ENCODE measurements around the gene HMGB2.

HMGB2 gene

GRCh38 chr4:173365359-173365996 is 31.3 kb upstream of the HMGB2 start:
- H3K27me3 ChIP-seq (ENCODE audit: control insufficient read depth in 1 of 2, insufficient read depth in 1 of 2, low read length in 2 of 2), result no peaks in the 10 kb centered on the region

GRCh38 chr4:173362666-173363065 is 28.5 kb upstream of the HMGB2 start:
- Histone ChIP-seq H3K27ac (ENCODE audit: low read length, poor library complexity, severe bottlenecking) (no peak overlapping the region), H2BK12ac (ENCODE audit: low read length in 2 of 2) (no peak overlapping the region), H3K23ac (ENCODE audit: low read length in 2 of 2) (no peak overlapping the region), H2AK5ac (ENCODE audit: low read length, severe bottlenecking) (no peak overlapping the region), H3K4me1 (ENCODE audit: control insufficient read depth, insufficient read depth, low read depth, low read length) (peaks cover 1% of the 10 kb centered on the region), H3K79me1 (replicated peaks; ENCODE audit: low read length, poor library complexity, severe bottlenecking) (peaks cover 2% of the 10 kb centered on the region), H2BK15ac (ENCODE audit: low read depth, poor library complexity, severe bottlenecking) (no peak overlapping the region), H3K18ac (ENCODE audit: low read depth in 1 of 2, low read length in 2 of 2) (no peak overlapping the region), H3K4me3 (ENCODE audit: insufficient read depth in 1 of 2, low read depth in 1 of 2, low read length in 2 of 2) (no peak overlapping the region), H4K91ac (ENCODE audit: low read length) (no peak overlapping the region), H3K4ac (ENCODE audit: low read depth in 1 of 2, low read length in 2 of 2) (no peak overlapping the region), H3K9me3 (ENCODE audit: control insufficient read depth, low read length) (no peaks in the 10 kb centered on the region), H3K14ac (ENCODE audit: low read length in 2 of 2) (no peak overlapping the region), H3K36me3 (ENCODE audit: control insufficient read depth in 1 of 2, insufficient read depth in 2 of 2, low read depth in 1 of 2, low read length in 2 of 2) (no peaks in the 10 kb centered on the region), H2BK5ac (ENCODE audit: low read depth, low read length, poor library complexity, severe bottlenecking) (no peak overlapping the region), H3K4me2 (ENCODE audit: low read length, poor library complexity, severe bottlenecking) (no peak overlapping the region), H3K9ac (ENCODE audit: low read length) (no peak overlapping the region), H2AFZ (ENCODE audit: low read depth, low read length) (no peak overlapping the region), H4K8ac (ENCODE audit: low read length) (no peak overlapping the region), H2BK120ac (ENCODE audit: low read depth, low read length) (no peak overlapping the region), H3K27me3 (ENCODE audit: control insufficient read depth in 1 of 2, insufficient read depth in 1 of 2, low read length in 2 of 2) (no peaks in the 10 kb centered on the region)
- no CpG with 5 or more reads among the region's 3 CpGs for WGBS
- no peak for DNase-seq

More at GRCh38 chr4:173365359-173365996, 31.3 kb upstream of the HMGB2 start:
- Histone ChIP-seq H3K9me3 (ENCODE audit: control insufficient read depth, low read length) (no peaks in the 10 kb centered on the region), H3K36me3 (ENCODE audit: control insufficient read depth in 1 of 2, insufficient read depth in 2 of 2, low read depth in 1 of 2, low read length in 2 of 2) (no peaks in the 10 kb centered on the region), H3K4me1 (ENCODE audit: control insufficient read depth, insufficient read depth, low read depth, low read length) (peaks cover 1% of the 10 kb centered on the region), H4K8ac (ENCODE audit: low read length) (no peak overlapping the region), H2BK12ac (ENCODE audit: low read length in 2 of 2) (no peak overlapping the region), H2AK5ac (ENCODE audit: low read length, severe bottlenecking) (no peak overlapping the region), H2BK15ac (ENCODE audit: low read depth, poor library complexity, severe bottlenecking) (no peak overlapping the region), H3K18ac (ENCODE audit: low read depth in 1 of 2, low read length in 2 of 2) (no peak overlapping the region), H3K23ac (ENCODE audit: low read length in 2 of 2) (no peak overlapping the region), H2AFZ (ENCODE audit: low read depth, low read length) (no peak overlapping the region), H2BK5ac (ENCODE audit: low read depth, low read length, poor library complexity, severe bottlenecking) (no peak overlapping the region), H2BK120ac (ENCODE audit: low read depth, low read length) (no peak overlapping the region), H3K4me3 (ENCODE audit: insufficient read depth in 1 of 2, low read depth in 1 of 2, low read length in 2 of 2) (no peak overlapping the region), H3K4ac (ENCODE audit: low read depth in 1 of 2, low read length in 2 of 2) (no peak overlapping the region), H3K79me1 (replicated peaks; ENCODE audit: low read length, poor library complexity, severe bottlenecking) (peaks cover 2% of the 10 kb centered on the region), H3K14ac (ENCODE audit: low read length in 2 of 2) (no peak overlapping the region), H3K9ac (ENCODE audit: low read length) (no peak overlapping the region), H3K4me2 (ENCODE audit: low read length, poor library complexity, severe bottlenecking) (no peak overlapping the region), H4K91ac (ENCODE audit: low read length) (no peak overlapping the region), H3K27ac (ENCODE audit: low read length, poor library complexity, severe bottlenecking) (no peak overlapping the region)
- DNase-seq, result no peak
- WGBS, result 100% methylated on average over 1 of the region's 2 CpGs

DNA sequence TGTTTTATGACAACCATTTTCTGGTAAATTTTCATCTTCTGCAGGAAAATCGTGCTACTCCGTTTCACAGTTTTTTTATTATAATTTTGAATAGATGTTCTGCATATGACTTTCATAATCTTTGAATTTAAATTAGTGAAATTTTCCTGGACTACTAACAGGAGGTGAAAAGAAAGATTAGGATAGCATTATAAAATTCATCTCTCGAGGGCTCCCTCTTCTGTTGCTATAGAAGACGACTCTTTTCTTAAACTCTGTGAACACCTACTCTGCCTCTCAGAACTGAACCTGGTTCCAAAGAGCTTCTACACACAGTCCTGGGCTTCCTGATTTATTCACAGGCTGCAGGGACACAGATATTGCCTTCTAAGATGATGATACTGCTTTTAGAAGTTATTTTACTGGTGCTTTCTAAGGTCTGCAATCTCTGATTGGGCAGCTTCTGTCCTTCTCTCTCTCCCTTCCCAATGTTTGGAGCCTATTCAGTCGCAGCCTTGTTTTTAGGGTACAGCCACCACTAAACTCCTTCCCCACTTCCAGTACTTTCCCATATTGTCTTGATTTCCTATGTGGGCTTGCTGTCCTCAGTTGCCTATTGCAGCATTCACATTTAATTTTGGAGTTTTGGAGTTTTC is 26.5 kb upstream of the HMGB2 start:
- H3K79me1 ChIP-seq (replicated peaks; ENCODE audit: low read length, poor library complexity, severe bottlenecking), result peaks cover 2% of the 10 kb centered on the region
- no peak overlapping the region for H4K91ac ChIP-seq (ENCODE audit: low read length)
- no peak overlapping the region for H2BK120ac ChIP-seq (ENCODE audit: low read depth, low read length)
- no peak overlapping the region for H2AK5ac ChIP-seq (ENCODE audit: low read length, severe bottlenecking)
- H3K18ac ChIP-seq (ENCODE audit: low read depth in 1 of 2, low read length in 2 of 2), result no peak overlapping the region
- no peaks in the 10 kb centered on the region for H3K9me3 ChIP-seq (ENCODE audit: control insufficient read depth, low read length)
- no peak overlapping the region for H2BK15ac ChIP-seq (ENCODE audit: low read depth, poor library complexity, severe bottlenecking)
- no peaks in the 10 kb centered on the region for H3K36me3 ChIP-seq (ENCODE audit: control insufficient read depth in 1 of 2, insufficient read depth in 2 of 2, low read depth in 1 of 2, low read length in 2 of 2)
- no peak overlapping the region for H3K4me3 ChIP-seq (ENCODE audit: insufficient read depth in 1 of 2, low read depth in 1 of 2, low read length in 2 of 2)
- peak; percentile 27 for DNase-seq
- H3K14ac ChIP-seq (ENCODE audit: low read length in 2 of 2), result no peak overlapping the region
- no peak overlapping the region for H3K4me2 ChIP-seq (ENCODE audit: low read length, poor library complexity, severe bottlenecking)
- no peak overlapping the region for H3K23ac ChIP-seq (ENCODE audit: low read length in 2 of 2)
- peak overlapping the region; percentile 12 for H3K9ac ChIP-seq (ENCODE audit: low read length)
- WGBS, result 71% methylated on average over 3 of the region's 5 CpGs
- peaks cover 1% of the 10 kb centered on the region for H3K4me1 ChIP-seq (ENCODE audit: control insufficient read depth, insufficient read depth, low read depth, low read length)
- H4K8ac ChIP-seq (ENCODE audit: low read length), result no peak overlapping the region
- no peak overlapping the region for H3K4ac ChIP-seq (ENCODE audit: low read depth in 1 of 2, low read length in 2 of 2)
- H3K27ac ChIP-seq (ENCODE audit: low read length, poor library complexity, severe bottlenecking), result no peak overlapping the region
- no peak overlapping the region for H2AFZ ChIP-seq (ENCODE audit: low read depth, low read length)
- H2BK12ac ChIP-seq (ENCODE audit: low read length in 2 of 2), result no peak overlapping the region
- no peaks in the 10 kb centered on the region for H3K27me3 ChIP-seq (ENCODE audit: control insufficient read depth in 1 of 2, insufficient read depth in 1 of 2, low read length in 2 of 2)
- H2BK5ac ChIP-seq (ENCODE audit: low read depth, low read length, poor library complexity, severe bottlenecking), result no peak overlapping the region

GRCh38 chr4:173357939-173358338 is 23.8 kb upstream of the HMGB2 start:
- Histone ChIP-seq H3K27ac (ENCODE audit: low read length, poor library complexity, severe bottlenecking) (no peak overlapping the region), H3K23ac (ENCODE audit: low read length in 2 of 2) (no peak overlapping the region), H3K18ac (ENCODE audit: low read depth in 1 of 2, low read length in 2 of 2) (no peak overlapping the region), H3K36me3 (ENCODE audit: control insufficient read depth in 1 of 2, insufficient read depth in 2 of 2, low read depth in 1 of 2, low read length in 2 of 2) (no peaks in the 10 kb centered on the region), H2BK15ac (ENCODE audit: low read depth, poor library complexity, severe bottlenecking) (no peak overlapping the region), H2AK5ac (ENCODE audit: low read length, severe bottlenecking) (no peak overlapping the region), H2BK5ac (ENCODE audit: low read depth, low read length, poor library complexity, severe bottlenecking) (no peak overlapping the region), H3K4me3 (ENCODE audit: insufficient read depth in 1 of 2, low read depth in 1 of 2, low read length in 2 of 2) (no peak overlapping the region), H3K4me1 (ENCODE audit: control insufficient read depth, insufficient read depth, low read depth, low read length) (no peaks in the 10 kb centered on the region), H3K14ac (ENCODE audit: low read length in 2 of 2) (no peak overlapping the region), H3K9me3 (ENCODE audit: control insufficient read depth, low read length) (no peaks in the 10 kb centered on the region), H2BK120ac (ENCODE audit: low read depth, low read length) (no peak overlapping the region), H3K4me2 (ENCODE audit: low read length, poor library complexity, severe bottlenecking) (no peak overlapping the region), H3K27me3 (ENCODE audit: control insufficient read depth in 1 of 2, insufficient read depth in 1 of 2, low read length in 2 of 2) (no peaks in the 10 kb centered on the region), H4K8ac (ENCODE audit: low read length) (no peak overlapping the region), H2AFZ (ENCODE audit: low read depth, low read length) (no peak overlapping the region), H3K79me1 (replicated peaks; ENCODE audit: low read length, poor library complexity, severe bottlenecking) (no peaks in the 10 kb centered on the region), H3K4ac (ENCODE audit: low read depth in 1 of 2, low read length in 2 of 2) (no peak overlapping the region), H2BK12ac (ENCODE audit: low read length in 2 of 2) (no peak overlapping the region), H3K9ac (ENCODE audit: low read length) (no peak overlapping the region), H4K91ac (ENCODE audit: low read length) (no peak overlapping the region)
- 71% methylated on average over 2 of the region's 2 CpGs for WGBS
- DNase-seq, result no peak
